Stimulated activated CD4-positive, alpha-beta T cell treated with anti-CD3 and anti-CD28 coated beads, Interleukin-4, amount 100 ng/mL, for 1 hour (primary cell): ENCODE measurements around the gene LRRC17.
"Not testable (repeated sequence)": the region's sequence is repeated elsewhere in the genome, so short reads cannot be mapped to it uniquely, and the experiment has no call there.

Experiments used
- DNase-seq: peaks from one replicate; pipeline ENCODE4 v3.0.0-alpha.2; 2020

LRRC17 gene

DNA sequence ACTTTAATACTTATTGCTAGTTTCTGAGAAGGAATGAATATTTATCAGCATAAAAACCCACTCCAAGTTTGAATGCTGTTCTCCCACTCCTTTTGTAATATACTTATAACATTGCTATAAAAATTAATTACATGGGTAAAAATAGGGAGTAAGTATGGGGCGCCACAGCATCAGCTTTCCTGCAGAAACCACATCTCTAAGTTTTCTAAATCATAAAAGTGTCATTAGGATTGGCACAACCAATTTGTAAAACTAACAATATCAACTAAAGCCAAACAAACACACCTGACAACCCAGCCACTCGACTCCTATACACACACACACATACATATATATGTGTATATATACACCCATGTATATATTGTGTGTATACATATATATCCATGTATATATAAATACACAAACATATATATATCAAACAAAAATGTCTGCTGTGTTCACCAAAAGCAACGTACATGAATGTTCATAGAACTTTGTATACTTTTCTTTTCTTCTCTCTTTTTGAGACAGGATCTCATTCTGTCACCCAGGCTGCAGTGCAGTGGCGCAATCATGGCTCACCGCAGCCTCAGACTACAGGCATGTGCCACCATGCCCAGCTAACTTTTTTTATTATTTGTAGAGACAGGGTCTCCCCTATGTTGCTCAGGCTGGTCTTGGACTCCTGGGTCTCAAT lies 14.8 kb upstream of the LRRC17 start:
- DNase-seq: no peak

DNA sequence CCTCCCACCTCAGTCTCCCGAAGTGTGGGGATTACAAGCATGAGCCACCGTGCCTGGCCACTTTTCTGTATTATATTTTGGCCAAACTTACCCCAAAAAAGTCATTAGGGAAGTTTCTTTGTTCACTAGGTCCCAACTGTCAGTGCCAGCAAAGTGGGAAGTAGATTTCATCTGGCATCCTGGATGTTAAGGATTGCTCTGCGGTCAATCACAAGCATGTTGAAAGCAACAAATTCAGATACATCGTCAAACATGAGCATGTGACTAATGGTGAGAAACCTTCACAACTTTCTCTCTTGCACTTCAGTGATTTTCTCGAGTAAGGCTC lies 14.3 kb upstream of the LRRC17 start:
- no peak for DNase-seq

DNA sequence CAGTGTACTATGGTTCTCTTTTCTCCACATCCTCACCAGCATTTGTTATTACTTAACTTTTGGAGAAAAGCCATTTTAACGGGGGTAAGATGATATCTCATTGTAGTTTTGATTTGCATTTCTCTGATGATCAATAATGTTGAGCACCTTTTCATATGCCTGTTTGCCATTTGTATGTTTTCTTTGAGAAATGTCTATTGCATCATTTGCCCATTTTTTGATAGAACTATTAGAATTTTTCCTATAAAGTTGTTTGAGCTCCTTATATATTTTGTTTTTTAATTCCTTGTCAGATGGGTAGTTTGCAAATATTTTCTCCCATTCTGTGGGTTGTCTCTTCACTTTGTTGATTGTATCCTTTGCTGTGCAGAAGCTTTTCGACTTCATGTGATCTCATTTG lies 10.7 kb upstream of the LRRC17 start:
- not testable (repeated sequence) for DNase-seq

DNA sequence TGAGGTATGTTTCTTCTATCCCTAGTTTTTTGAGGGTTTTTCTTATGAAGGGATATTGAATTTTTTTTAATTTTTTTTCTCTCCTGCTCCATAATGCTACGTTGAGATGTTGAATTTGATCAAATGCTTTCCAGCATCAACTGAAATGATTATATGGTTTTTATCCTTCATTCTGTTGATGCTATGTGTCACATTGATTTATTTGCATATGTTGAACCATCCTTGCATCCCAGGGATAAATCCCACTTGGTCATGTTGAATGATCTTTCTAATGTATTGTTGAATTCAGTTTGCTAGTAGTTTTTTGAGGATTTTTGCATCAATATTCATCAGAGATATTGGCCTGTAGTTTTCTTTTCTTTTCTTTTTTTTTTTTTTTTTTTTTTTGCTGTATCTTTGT lies 9.2 kb upstream of the LRRC17 start:
- not testable (repeated sequence) for DNase-seq

DNA sequence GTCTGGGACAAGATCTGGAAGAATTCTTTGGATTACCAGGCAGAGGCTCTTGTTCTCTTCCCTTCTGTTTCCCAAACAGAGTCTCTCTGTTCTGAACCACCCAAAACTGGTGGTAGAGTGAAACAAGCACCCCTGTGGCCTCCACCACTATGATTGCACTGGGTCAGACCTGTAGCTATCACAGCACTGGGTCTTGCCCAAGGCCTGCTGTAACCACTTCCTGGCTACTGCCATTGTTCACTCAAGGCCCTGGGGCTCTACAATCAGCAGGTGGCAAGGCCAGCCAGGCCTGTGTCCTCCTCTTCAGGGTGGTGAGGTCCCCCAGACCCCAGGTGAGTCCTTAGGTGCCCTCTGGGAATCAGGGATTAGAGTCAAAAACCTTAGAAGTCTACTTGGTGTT lies 4.1 kb upstream of the LRRC17 start:
- DNase-seq: no peak

DNA sequence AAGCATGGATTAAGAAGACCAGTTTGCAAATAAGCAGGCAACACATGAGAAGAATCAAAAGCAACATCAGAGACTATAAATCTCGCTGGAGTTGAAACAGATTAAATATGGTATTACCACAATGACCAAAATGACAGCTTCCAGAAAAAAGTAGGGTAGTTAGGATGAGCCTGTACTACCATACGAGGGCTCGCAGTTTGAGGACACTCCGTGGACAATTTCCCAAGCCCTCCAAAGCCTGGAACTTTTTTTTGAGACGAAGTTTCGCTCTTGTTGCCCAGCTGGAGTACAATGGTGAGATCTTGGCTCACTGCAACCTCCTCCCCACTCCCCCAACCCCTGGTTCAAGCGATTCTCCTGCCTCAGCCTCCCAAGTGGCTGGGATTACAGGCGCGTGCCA lies 1.0 kb downstream of the LRRC17 start:
- DNase-seq: no peak

DNA sequence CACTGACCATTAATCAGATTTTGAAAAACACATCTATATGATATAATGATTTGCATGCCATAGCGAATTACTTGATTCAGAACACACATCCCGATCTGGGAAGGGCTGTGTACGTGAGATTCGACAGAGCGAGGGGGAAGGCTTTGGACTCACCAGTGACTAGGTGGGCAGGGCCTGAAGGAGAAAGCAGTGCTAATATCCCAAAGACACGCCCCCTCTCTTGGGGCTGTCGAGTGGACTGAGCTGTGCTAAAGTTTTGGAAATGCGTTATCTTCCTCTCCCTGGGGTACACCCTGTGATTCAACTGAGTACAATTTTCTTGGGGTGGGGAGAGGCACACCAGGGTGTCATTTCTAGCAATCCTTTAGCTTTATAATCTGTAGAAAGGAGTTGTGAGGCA lies 1.8 kb downstream of the LRRC17 start:
- no peak for DNase-seq

DNA sequence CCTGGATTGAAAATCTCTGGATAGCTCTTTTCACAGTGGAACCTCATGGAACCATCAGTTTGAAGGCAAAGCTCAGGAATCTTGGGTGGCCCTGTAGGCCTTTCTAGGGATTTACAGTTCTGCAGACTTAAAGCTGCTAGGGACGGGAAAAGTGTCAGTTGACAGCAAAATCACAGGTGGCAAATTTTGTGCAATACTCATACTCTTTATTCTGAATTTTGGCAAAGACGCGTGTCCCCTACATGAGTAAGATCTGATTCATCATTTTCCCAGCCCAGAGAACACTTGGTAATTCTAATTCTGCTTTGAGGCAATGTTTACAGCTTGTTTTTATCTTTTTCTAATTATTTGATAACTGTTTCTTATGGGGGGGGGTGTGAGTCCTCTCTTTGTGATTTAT lies 3.6 kb downstream of the LRRC17 start:
- DNase-seq: no peak

DNA sequence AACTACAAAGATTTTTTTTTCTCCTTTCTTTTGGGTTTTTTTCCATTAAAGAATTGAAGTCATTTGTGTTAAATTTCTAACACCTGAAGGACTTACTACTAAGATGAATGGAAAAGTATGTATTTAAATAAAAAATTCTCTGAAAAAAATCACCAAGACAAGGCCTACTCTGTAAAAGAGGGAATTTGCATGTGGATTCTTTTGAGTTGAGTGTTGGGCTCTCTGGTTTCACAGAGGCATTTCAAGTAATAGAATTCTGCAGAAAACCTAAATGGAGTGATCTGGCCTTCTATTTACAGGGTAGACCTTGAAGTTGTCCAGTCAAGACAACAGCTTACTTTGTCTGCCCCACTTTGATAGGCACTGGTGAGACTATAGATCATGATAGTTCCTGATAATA lies 4.1 kb downstream of the LRRC17 start:
- DNase-seq: no peak

DNA sequence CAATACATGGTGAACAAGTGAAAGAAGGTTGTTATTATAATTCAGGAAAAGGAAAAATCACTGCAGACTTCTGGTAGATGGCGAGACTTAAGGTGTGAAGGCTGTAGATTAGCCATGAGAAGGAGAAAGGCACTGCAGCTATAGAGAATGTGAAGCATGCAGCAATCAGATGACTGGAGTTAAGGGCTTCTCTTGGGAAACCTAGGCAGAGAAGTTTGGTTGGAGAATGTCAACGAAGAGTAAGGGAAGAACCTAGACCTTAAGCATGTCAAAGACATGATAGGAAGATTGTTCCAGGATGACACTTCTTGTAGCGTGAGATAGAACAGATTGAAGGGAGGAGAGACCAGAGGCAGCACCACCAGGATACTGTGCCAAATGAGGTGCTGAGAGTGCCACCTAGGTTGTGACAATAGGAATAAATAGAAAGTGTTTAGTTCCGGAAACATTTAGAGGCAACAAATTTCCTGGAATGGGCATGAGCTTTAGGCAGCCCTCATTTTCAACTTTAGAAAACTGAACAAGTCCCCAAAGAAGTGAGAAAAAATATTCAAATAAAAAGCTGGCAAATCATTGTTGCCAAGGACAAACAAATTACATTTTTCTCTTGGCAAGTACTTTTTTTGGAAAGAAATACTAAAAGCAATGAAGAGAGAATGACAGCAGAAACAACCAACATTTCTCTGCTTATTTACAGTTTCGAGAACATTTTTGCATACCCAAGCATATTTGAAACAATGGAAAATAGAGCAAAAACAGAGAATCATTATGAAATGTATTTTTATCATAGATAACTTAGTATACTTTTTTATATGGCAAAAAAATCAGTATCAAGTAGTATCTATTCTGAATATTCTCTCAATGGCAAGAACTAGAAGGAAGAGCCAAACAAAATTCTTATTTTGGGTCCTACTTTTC lies 4.9 kb downstream of the LRRC17 start:
- no peak for DNase-seq

DNA sequence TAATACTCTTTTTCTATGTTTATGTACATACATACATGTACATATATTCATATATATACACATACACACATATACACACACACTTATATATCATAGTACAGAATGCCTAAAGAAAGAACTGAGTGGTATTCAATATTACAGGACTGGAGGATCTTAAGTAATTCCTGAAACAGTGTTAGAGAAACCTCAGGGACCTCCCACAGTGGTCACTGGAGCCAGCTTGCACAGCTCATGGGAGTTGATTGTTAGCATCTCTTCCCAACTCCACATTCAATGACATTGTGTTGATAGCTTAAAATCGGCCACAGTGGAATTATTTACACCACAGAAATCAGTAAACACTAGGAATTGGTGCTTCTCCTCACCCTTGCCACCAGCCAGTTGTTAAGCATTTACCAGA lies 6.0 kb downstream of the LRRC17 start:
- no peak for DNase-seq

DNA sequence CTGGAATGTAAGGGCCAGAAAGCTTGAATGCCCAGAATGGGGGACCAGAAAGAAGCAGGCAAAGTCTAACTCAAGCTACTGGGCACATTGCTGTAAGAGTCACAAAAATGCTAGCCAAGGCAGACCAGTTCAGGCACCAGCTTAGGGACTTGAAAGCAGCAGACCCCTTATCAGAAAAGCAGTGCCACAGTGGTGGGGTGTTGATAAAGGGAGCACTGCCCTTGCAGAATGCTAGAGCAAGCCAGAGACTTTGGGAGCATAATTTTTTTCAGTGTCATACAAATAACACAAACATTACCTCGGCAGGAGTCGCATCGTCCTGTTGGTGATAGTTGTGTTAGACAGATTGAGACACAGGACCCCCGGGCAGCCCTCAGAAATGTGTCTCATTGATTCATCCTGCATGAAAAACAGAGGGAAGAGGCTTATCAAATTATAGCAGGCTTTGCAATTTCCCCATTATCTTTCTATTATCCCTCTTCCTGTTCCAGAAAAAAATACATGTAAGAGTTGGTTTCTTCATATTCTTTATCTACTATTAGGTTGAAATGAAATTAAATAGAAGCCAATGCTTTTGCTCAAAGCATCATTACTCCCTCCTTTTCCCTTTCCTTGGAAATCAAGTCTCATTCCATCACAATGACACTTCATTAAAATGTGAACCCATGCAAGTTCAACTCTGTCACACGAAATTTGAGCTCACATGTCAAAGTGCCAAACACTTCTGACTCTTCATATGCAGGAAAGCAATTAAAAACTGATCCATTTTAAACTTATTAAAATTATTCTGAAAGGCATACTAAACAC lies 13.4 kb downstream of the LRRC17 start:
- no peak for DNase-seq

DNA sequence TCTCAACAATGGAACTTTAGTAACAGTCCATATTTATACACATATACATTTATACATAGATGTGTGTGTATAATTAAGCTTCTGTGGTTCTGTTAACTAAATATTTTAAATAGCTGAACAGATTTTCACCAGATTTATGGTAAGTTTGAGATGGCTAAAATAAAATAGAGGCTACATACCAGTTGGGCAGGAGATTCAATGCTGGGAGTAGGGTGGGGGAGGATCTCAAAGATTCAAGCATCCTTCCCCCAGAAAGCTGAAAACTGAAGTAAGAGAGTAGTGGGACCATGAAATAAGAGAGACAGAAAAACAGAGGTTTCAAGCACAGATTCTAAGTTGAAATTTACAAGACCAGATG lies 14.0 kb downstream of the LRRC17 start:
- DNase-seq: no peak

DNA sequence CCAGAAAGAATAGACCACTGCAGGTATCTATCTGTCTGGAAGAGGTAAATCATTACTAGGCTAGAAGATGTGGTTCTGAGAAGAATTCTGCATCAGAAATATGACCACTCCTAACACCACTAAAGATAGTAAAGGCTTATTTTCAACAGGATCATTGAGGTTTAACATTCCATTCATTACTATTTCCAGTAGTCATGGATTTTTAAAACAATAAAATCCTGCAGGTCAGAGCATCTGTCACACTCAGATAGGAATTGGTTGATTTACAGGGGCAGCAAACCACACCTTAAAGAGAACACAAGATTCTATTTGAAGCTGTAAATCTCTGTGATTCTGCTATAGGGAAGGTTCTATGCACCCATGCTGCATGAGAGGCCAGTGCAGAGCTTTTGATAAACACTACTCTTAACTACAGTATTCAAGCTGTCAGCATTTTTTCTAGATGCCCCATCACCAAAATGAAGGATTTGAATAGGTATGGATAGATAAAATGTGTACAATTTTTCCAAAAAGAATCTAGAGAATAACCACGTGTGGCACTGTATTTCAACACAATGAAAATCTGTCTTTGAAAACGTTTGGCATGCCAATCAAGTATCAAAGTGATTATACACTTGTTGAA lies 14.6 kb downstream of the LRRC17 start:
- no peak for DNase-seq

DNA sequence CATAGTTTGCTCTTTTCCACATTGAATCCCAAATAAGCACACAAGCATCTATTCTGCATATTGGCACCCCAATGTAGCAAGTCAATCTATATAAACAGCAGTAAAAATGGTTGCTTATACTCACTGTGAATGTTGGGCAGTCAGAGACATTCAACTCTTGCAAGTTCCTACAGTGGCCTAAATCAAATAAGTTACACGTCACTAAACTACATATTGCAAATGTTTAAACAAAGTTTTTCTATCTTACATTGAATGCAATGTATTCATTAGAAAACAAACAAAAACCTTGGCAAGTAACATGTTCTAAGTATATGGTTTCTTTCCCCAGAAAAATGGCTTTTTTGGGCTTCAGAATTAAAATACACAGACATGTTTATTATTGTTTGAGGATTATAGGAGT lies 19.0 kb downstream of the LRRC17 start:
- no peak for DNase-seq

DNA sequence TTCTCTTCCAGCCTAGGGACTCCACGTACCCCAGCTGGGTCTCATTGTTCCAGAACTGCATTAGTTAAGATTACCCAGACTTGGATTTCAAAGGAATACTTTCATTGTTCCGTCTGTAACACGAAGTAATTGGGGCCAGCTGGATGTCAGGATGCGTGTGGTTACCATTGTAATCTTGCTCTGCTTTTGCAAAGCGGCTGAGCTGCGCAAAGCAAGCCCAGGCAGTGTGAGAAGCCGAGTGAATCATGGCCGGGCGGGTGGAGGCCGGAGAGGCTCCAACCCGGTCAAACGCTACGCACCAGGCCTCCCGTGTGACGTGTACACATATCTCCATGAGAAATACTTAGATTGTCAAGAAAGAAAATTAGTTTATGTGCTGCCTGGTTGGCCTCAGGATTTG lies 21.0 kb downstream of the LRRC17 start:
- no peak for DNase-seq

DNA sequence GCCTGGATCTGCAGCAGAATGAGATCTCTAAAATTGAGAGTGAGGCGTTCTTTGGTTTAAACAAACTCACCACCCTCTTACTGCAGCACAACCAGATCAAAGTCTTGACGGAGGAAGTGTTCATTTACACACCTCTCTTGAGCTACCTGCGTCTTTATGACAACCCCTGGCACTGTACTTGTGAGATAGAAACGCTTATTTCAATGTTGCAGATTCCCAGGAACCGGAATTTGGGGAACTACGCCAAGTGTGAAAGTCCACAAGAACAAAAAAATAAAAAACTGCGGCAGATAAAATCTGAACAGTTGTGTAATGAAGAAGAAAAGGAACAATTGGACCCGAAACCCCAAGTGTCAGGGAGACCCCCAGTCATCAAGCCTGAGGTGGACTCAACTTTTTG lies 21.4 kb downstream of the LRRC17 start:
- no peak for DNase-seq

DNA sequence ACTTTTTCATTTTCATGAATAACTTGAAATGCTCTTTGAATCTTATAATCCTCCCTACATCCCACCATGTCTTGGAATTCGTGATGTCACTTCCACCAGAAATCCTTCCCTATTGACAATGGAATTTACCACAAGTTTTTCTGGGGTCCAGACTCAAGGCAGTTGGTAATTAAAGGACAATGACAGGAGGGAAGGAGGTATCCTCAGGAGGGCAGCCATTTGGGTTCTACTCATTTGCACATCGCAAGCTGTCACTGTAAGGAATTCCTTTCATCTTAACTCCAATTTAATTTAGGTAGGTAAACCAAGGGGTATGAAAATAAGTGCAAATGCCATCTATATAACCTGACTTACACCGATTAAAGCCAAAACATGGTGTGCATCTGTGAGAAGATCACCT lies 21.9 kb downstream of the LRRC17 start:
- no peak for DNase-seq

DNA sequence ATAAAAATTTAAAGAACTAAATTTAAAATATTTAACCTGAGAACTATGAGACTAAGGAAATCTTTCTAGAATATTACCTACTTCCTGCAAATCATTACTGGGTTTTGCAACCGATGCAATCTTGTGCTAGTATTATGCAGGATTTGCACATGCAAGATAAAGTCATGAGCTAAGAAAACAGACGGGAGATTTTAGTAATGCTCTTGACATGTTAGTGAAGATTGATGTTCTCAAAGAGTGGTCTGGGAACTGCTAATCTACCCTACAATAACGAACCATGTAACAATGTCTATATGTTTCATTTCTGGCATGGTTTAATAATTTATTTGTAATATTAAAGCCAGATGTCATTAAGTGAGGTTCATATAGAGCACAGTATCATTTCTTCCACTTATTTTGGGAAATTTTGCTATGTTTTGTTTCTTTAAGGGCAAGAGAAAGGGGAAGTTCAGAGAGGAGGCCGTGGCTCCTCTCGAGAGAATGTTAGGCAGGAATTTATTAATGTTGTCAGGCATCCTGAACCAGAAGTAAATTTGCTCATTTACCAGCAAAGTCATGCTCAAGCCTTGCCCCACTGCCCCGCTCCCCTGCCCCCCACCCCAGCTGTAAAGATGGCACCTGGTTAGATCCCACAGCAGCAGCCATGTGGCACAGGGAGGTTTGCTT lies 22.8 kb downstream of the LRRC17 start:
- DNase-seq: no peak

DNA sequence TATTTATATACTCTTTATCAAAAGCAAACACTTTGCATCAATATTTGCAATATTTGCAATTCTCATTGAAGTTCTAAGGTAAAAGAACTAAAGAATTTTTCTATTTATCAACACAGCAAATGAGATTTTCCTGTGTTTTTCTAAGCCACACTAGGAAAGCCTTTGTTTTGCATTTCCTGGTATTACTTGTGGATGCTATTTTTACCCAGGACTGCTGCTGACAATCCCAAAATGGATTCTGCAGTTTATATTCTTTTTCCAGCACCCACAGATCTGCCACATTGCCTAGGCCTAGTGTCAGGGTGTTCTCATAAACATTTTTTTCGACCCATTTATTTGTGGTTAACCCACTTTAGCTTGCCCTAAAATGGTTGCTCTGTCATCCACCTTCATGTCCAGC lies 25.9 kb downstream of the LRRC17 start:
- DNase-seq: no peak

DNA sequence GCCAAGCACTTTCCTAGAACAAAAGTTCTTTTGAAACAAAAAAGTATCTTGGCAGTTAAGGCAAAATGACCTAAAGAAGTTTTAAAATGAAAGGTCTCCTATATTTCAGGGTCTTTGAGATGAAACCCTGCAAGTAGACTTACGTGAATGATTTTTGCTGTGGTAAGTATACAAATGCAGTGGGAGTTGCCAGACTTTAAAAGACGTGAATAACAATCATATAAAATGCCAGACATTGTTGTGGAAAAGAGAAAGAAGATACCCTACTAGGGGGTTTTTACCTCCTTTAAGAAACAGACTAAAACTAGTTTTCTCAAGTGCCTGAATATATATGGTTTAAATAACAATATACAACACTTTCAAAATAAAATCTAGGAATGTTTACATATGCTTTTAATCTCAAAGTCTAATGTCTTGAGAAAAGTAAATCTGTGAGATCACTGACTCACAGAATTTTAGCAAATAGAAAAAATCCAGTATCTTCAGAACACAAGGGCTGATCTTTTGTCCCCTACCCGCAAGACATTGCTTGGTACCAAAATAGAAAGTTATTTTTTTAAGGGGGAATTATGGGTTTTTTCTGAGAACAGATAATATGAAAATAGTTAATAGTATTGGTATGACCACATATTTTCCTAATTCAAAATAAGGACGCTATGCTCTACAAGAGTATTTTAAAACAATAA lies 29.5 kb downstream of the LRRC17 start:
- no peak for DNase-seq

DNA sequence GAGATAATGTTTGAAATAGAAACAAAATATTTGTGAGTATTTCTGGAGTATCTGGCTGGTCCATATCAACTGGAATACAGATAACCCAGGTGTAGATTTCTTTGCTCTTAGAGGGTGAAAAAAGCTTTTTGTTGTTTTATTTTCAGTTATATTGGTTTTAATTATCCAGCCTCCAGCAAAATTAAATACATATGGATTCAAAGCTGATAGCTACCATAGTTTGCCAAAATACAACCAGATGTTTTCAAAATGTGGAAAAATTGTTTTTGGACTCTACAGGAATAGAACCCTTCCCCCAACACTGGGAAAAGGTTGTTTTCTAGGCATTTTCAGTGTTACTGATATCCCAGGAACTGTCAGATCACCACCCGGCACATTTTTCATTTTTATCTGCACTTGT lies 30.1 kb downstream of the LRRC17 start:
- DNase-seq: no peak
